Measurements from ENCODE around the gene ACOX1.
"Not testable (repeated sequence)": the region's sequence is repeated elsewhere in the genome, so short reads cannot be mapped to it uniquely, and the experiment has no call there.

ACOX1 gene

DNA sequence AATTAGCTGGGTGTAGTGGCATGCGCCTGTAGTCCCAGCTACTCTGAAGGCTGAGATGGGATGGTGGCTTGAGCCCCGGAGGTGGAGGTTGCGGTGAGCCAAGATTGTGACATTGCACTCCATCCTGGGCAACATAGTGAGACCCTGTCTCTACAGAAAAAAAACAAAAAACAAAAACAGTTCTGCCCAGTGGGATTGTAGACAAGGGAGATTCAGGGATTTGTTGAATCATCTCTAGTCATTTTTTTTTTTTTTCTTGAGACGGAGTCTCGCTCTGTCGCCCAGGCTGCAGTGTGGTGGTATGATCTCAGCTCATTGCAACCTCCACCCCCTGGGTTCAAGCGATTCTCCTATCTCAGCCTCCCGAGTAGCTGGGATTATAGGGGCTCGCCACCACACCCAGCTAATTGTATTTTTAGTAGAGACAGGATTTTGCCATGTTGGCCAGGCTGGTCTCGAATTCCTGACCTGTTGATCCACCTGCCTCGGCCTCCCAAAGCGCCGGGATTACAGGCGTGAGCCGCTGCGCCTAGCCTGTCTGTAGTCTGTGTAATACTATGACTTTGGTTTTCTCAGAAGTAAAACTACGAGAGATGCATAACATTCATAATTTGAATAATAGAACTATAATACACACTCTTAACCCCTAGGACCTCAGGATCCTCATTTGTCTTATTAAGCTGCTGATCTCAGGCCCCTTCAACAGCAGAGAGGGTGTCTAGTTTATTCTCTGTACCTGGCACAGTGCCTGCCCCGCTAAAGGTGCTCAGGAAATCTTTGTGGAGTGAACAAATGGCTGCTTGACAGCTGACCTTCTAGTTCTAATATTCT lies 1.4 kb upstream of the ACOX1 start:
- no peak for DNase-seq

- no peak for DNase-seq
These were observed 780 bp upstream of the ACOX1 start for GRCh38 chr17:75979705-75980187.

DNA sequence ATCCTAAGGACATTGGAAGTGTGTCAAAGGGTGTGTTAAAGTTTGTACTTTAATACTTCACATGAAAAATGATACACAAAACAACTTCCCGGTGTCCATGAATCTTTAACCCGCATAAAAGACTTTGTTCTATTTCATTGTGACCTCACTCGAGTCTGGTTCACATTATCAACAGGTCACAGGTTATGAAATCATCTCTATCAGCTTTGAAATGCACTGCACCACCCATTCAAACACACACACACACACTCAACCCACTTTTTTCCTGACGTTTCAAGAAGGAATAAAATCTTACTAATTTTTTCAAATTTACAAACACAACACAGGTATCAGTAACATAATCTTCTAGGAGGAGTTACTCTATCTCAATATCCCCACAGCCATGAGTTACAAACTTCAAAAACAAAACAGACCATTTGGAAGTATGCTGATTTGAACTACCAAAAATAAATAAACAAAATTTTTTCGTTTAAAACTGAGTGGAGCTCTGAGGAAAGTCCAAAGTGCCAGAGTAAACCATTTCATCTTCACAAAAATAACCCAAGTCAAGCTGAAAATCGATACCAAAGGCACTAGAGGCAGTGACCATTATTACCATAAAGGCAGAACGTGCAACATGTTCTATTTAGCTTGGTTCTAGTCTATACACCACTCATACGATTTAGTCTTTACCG lies 2.7 kb downstream of the ACOX1 start:
- no peak for DNase-seq

DNA sequence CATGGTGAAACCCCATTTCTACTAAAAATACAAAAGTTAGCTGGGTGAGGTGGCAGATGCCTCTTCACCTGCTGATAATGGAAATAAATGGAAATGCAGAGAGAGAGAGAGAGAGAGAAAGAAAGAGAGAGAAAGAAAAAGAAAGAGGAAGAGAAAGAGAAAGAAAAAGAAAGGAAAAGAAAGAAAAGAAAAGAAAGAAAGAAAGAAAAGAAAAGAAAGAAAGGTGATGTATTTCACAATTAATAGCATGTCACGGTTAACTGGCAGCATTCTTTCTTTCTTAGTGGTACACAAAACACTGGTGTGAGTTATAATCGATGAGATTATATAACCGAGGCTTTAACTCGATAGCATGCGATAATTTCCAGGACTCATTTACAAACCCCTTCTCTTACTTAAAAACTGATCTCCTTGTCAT lies 3.2 kb downstream of the ACOX1 start:
- no peak for DNase-seq

DNA sequence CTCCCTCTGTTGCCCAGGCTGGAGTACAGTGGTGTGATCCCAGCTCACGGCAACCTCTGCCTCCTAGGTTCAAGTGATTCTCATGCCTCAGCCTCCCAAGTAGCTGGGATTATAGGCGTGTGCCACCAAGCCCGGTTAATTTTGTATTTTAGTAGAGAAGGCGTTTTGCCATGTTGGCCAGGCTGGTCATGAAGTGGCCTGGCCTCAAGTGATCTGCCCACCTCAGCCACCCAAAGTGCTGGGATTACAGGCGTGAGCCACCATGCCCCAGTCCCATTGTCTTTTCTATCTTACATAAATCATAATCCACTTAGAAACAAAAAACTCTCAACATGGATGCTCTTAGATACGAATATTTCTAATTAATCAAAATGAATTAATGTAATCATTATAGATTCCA lies 3.8 kb downstream of the ACOX1 start:
- not testable (repeated sequence) for DNase-seq

DNA sequence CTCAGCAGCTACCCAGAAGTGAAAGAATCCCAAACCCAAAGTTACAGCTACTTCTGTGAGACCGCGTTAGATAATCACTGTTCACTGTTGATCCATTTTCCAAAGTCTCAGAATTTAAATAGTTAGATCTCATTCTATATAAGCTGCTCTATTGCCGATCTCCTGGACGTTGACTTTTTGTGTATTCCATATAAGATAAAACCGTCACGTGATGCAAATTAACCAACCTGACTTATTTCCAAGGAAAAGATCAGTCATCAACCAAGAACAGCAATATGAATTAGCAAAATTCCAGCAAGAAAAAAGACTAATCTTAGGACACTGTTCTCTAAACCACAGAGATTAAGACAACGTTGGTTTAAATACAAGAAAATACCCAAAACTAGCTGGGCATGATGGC lies 8.3 kb downstream of the ACOX1 start:
- DNase-seq: no peak

DNA sequence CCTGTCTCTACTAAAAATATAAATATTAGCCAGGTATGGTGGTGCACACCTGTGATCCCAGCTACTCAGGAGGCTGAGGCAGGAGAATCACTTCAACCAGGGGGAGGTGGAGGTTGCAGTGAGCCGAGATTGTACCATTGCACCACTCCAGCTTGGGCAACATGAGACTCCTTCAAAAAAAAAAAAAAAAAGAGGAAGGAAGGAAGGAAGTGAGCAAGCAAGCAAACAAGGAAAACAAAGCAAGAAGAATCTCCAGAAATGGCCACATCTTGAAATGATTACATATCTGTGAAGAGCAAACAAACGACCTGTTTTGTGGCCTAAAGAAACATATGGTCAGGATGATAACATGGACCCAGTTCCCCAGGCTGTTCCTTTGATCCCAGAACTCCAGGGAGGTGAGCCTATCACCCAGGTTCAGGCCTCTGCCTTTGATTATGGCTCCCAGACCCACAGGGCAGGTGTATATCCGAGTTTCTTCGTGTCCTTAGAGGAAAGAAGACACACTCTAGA lies 8.9 kb downstream of the ACOX1 start:
- no peak for DNase-seq

- DNase-seq: not testable (repeated sequence)
These were observed 9.9 kb downstream of the ACOX1 start for GRCh38 chr17:75969044-75969443.

DNA sequence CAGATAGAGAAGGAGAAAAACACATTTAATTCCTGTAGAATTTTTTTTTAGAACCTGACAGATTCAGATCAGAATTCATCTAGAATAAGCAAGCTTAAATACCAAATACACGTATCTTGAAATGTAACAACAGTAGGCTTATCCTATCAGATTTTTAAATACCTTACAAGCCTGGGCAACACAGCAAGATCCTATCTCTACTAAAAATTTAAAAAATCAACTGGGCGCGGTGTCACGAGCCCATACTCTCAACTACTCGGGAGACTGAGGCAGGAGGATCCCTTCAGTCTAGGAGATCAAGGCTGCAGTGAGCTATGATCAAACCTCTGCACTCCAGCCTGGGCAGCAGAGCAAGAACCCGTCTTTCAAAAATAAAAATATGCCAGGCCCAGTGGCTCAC lies 13.5 kb downstream of the ACOX1 start:
- DNase-seq: no peak

DNA sequence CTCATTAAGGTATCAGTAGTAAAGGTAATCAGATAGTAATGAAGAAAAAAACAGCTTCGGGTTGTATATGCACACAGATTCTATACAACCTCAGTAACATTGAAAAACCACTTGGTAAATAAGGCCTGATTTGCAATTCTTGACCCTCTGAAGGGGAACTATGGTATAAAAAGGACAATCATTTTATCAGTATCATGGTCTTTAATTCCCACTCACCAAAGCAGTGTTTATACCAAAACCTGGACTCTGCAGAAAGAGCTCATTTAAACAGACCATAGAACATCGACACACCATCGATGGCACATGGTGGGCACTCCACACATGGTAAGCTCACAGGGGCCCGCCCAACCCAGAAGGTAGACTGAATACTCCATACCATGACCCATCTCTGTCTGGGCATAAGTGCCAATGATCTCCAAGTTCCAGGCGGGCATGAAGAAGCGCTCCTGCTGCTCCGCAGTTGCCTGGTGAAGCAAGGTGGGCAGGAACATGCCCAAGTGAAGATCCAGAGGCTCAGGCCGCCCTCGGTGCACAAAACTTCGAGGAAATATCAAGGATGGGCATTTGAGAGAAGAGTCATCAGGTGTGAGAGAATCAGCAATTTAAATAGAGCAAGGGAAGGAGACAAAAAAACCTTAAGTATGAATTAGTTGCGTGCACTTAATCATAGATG lies 19.0 kb downstream of the ACOX1 start:
- DNase-seq: no peak

- DNase-seq: no peak
These were observed 19.7 kb downstream of the ACOX1 start for GRCh38 chr17:75959051-75959838.

GRCh38 chr17:75950855-75951554 lies 28.0 kb downstream of the ACOX1 start:
- DNase-seq: no peak

- no peak for DNase-seq
These were observed 28.5 kb downstream of the ACOX1 start for GRCh38 chr17:75950421-75950820.

GRCh38 chr17:75945211-75945610 lies 33.8 kb downstream of the ACOX1 start:
- DNase-seq: no peak

- no peak for DNase-seq
These were observed 35.5 kb downstream of the ACOX1 start for GRCh38 chr17:75943491-75943890.

DNA sequence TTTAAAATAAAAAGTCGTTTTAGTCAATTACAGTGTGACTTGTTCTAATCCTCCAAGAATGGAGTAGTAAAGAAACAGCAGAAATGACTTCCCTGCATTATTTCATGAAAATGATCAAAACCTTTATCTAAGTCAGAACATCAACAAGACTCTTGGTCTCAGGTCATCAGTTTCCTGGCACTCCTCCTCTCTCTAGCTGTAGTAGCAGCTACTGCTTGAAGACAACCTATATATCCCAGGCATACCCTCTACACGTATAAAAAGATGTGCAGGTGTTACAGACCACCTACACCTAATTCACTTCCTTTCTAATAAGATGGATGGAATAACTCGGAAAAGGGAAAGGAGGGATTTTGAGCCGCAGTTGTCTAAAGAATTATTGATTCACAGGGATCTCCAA lies 36.5 kb downstream of the ACOX1 start:
- DNase-seq: no peak

- DNase-seq: no peak
These were observed 37.5 kb downstream of the ACOX1 start for GRCh38 chr17:75941442-75941819.

GRCh38 chr17:75940727-75941441 lies 38.1 kb downstream of the ACOX1 start, which contains the start of gene FBF1:
Gene FBF1 (minus strand): TSS chr17:75941042. CDS start chr17:75938149, 2,893 bp downstream.
- DNase-seq: peak; percentile 91 to 92

GRCh38 chr17:75937652-75938051 lies 41.3 kb downstream of the ACOX1 start:
- DNase-seq: no peak

DNA sequence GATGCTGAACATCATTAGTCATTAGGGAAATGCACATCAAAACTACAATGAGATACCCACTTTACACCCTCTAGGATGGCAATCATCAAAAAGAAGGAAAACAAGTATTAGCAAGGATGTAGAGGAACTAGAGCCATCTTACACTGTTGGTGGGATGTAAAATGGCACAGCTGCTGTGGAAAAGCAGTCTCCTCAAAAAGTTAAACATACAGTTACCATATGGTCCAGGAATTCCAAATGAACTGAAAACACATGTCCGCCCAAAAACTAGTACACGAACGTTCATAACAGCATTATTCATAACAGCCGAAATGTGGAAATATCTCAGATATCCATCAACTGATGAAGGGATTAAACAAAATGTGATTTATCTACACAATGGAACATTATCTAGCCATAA lies 45.2 kb downstream of the ACOX1 start:
- no peak for DNase-seq

DNA sequence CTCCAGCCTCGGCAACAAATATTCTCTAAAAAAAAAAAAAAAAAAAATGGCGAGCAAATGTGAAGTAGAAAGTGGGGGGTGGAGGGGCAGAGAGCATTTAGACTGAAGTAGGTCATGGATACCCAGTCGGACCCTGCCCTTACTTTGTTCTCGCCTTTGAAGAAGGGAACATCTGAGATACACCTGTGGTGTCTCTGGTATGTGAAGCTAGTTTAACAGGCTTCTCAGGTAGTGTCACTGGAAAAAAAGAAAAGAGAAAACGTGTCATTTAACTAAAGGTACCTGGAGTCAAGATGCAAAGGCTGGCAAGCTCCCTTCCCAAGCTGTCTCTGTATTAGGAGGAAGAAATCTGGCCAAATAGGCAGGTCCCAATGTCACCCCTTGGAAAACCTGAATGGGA lies 46.1 kb downstream of the ACOX1 start:
- DNase-seq: no peak
